Measurements from ENCODE around the gene NAA30.

NAA30 gene

GRCh38 chr14:57400556-57401494 lies 10.4 kb downstream of the NAA30 start:
- DNase-seq, result no peak

- DNase-seq, result no peak
These were observed 11.1 kb downstream of the NAA30 start for GRCh38 chr14:57401501-57401900.

GRCh38 chr14:57402173-57402852 lies 11.9 kb downstream of the NAA30 start:
- no peak for DNase-seq

- no peak for DNase-seq
These were observed 13.1 kb downstream of the NAA30 start for GRCh38 chr14:57403521-57403864.

- DNase-seq, result no peak
These were observed 15.2 kb downstream of the NAA30 start for GRCh38 chr14:57405562-57405961.

GRCh38 chr14:57408037-57408436 lies 17.7 kb downstream of the NAA30 start:
- DNase-seq, result no peak

- DNase-seq, result no peak
These were observed 18.2 kb downstream of the NAA30 start for GRCh38 chr14:57408634-57409033.

GRCh38 chr14:57412341-57412740 lies 22.0 kb downstream of the NAA30 start:
- no peak for DNase-seq

GRCh38 chr14:57413849-57414248 lies 23.5 kb downstream of the NAA30 start:
- DNase-seq, result no peak

- no peak for DNase-seq
These were observed 26.8 kb downstream of the NAA30 start for GRCh38 chr14:57417228-57417627.

- no peak for DNase-seq
These were observed 28.6 kb downstream of the NAA30 start for GRCh38 chr14:57418999-57419398.

GRCh38 chr14:57420033-57420432 lies 29.6 kb downstream of the NAA30 start:
- DNase-seq, result no peak

GRCh38 chr14:57420986-57421385 lies 30.6 kb downstream of the NAA30 start:
- no peak for DNase-seq

GRCh38 chr14:57435923-57436322 lies 45.5 kb downstream of the NAA30 start:
- DNase-seq, result no peak

GRCh38 chr14:57461777-57462320 lies 71.5 kb downstream of the NAA30 start:
- no peak for DNase-seq

- no peak for DNase-seq
These were observed 72.2 kb downstream of the NAA30 start for GRCh38 chr14:57462551-57462950.

- no peak for DNase-seq
These were observed 73.8 kb downstream of the NAA30 start for GRCh38 chr14:57464008-57464730.
